Posterior vena cava (tissue), 2 donors: ENCODE data around the gene ZFYVE9. TPM values are rescaled to one million over a fixed set of nuclear protein-coding genes. Genes with fewer than 3 reads are reported as not detected.

Experiments used
- total RNA-seq, 2 donors: library from RNA; stranded (reverse); fragmentation: NEBNext Ultra II Directional; extraction: Animal tissue kit (Norgen Biotek cat#: 25700); gene quantifications; one replicate each; pipeline ENCODE4 v1.2.1, GENCODE V29; 2021
- donor health status: DM: yes; HTN: yes; CAD: no.
- donor health status: DM: yes; HTN: yes; CAD: no.

Gene ZFYVE9
- total RNA-seq, 2 donors from 2014 or later, result 19.0 to 19.8 TPM

Other genes with a start within 250 kb of the ZFYVE9 start
- gene RAB3B, start 151.4 kb upstream of the ZFYVE9 start, total RNA-seq, result under 1 TPM in 1 of 2 donors, not detected in 1; 0.05 TPM
- 1 to 10 TPM; 5.7 to 7.8 TPM for gene KTI12, start 108.3 kb upstream of the ZFYVE9 start, total RNA-seq
- 10 to 100 TPM; 30.1 to 32.7 TPM for gene TXNDC12, start 86.9 kb upstream of the ZFYVE9 start, total RNA-seq
- gene BTF3L4, start 85.8 kb upstream of the ZFYVE9 start, total RNA-seq, result 10 to 100 TPM; 36.6 to 41.5 TPM
- 10 to 100 TPM; 19.9 to 23.2 TPM for gene CC2D1B, start 224.1 kb downstream of the ZFYVE9 start, total RNA-seq